ENCODE measurements around the gene ESF1.
"Not testable (repeated sequence)": the region's sequence is repeated elsewhere in the genome, so short reads cannot be mapped to it uniquely, and the experiment has no call there.

Gene ESF1

DNA sequence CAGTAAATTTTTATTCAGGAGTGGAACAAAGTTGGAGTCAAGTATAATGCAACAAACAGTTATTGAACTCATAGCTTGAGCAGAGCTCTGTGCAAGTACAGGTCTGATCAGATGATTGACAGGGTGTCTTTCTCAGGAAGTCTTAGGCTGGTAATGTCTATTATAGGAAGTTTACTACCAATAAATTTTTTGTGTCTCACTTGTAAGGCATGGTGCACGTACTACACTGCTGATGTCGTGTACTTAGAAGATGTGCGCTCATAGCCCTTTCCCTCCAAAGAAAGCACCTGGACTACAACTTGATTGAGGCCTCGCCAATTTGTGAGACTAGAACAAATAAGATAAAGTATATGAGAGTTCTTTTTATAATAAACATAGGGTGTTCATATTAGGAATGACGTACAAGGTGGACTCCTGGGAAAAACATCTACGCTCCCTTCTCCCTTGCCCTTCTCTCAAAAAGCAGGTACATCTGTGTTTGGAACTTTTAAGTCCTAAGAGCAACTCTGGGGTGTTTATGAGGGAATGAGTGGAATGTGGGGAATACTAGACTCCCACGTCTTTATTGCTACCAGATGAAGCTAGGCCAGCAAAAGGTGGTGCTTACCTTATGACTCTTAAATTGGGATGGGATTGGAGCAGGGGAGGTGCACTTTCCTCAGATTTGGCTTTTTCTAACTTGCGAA lies 1.6 kb upstream of the ESF1 start:
- no peak for DNase-seq (ENCODE audit: low read depth)

DNA sequence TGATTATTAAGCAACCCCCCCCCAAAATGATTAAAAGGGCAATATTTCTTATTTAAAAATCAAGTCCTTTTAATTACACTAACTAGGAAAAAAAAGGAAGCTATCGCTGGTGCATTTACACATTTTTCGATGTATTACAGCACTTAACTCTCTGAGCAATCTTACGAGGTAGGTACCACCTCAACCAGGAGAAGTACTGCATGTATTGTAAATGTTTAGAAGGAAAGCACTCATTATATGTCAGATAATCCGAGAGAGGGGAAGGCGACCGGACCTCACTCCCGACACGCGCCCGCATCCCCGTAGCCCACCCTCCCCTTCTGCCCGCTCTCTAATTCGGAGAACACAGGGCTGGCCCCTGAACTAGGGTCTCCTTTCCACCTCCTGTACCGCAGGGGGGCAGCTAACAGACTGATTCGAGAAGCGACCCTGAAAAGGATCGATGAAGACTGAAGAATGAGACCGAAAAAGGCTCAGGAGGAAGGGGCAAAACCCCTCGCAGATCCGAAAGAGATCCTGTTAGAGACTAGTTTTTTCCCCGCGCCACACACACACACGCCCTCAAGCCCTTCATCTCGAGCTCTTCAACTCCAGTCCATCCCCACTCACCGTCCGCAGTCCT lies 337 bp downstream of the ESF1 start:
- DNase-seq (ENCODE audit: low read depth) = no peak

DNA sequence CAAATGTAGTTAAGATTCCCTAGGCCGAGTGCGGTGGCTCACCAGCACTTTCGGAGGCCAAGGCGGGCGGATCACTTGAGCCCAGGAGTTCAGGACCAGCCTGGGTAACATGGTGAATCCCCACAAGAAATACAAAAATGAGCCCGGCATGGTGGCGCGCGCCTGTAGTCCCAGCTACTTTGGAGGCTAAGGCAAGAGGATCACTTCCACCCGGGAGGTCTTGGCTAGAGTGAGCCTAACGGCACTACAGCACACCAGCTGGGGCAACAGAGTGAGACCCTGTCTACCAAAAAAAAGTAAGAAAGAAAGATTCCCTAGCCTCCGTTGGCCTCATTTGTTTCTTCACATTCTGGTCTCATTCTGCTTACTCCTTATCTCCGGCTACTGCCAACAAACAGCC lies 1.2 kb downstream of the ESF1 start:
- no peak for DNase-seq (ENCODE audit: low read depth)

DNA sequence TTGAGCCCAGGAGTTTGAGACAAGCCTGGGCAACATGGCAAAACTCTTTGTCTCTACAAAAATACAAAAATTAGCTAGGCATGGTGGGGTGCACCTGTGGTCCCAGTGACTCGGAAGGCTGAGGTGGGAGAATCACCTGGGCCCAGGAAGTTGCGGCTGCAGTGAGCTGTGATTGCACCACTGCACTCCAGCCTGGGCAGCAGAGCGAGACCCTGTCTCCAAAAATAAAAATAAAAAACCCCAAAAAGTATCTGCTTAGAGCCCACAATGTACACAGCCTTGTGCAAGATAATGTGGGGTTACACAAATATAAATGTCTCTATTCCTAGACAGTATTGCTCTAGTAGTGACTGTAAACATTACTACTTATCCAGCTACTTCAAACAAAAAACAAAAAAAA lies 5.9 kb downstream of the ESF1 start:
- DNase-seq (ENCODE audit: low read depth) = no peak

DNA sequence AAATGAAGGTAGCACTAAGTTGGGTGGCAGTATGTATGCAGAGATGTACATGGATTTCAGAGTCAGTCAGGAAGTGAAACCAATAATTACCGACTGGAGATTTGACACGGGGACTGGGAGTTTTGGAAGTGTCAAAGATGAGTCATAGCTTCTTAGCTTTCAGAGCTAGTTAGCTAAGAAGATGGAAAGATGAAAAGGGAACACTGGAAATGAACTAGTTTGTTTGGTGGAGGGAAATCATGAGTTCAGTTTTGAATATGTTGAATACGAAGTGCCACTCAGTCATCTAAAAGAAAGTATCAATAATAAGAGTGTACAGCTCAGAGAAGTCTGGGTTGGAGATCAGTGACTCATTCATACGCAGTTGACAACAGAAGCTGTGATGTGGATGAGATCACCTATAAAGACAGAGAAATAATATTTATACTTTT lies 7.5 kb downstream of the ESF1 start:
- DNase-seq (ENCODE audit: low read depth) = no peak

DNA sequence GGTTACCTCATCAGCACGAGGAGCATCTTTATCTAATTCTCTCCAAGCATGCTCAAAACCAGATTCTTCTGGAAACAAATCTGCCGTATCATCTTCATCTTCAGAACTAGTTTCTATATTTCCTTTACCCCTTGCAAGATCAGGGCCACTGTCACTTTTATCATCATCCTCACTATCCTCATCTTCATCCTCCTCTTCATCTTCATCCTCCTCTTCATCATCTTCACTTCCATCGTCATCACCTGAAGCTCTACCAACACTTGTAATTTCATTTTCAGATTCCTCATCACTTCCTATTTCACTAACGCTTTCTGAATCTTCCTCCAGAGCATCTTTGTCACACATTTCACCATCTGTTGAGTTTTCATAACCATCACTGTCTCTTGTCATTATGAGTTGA lies 8.9 kb downstream of the ESF1 start:
- no peak for DNase-seq (ENCODE audit: low read depth)

DNA sequence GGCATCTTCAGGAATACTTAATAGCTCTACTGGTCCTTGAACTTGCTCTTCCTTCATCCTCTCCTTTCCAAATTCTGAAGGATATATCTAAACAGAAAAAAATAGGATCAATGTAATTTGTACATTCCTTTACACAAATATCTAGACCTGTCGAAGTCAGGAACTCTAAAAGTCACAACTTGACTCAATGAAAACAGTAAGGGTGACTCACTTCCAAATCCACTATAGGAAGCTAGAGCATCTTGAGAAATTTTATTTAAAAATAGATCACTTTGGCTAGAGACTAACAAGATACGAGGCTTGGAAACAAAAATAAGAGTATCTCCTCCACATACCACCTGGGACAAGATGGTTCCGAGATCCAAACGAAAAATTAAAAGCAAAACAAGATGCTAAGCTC lies 12.2 kb downstream of the ESF1 start:
- DNase-seq (ENCODE audit: low read depth) = no peak

DNA sequence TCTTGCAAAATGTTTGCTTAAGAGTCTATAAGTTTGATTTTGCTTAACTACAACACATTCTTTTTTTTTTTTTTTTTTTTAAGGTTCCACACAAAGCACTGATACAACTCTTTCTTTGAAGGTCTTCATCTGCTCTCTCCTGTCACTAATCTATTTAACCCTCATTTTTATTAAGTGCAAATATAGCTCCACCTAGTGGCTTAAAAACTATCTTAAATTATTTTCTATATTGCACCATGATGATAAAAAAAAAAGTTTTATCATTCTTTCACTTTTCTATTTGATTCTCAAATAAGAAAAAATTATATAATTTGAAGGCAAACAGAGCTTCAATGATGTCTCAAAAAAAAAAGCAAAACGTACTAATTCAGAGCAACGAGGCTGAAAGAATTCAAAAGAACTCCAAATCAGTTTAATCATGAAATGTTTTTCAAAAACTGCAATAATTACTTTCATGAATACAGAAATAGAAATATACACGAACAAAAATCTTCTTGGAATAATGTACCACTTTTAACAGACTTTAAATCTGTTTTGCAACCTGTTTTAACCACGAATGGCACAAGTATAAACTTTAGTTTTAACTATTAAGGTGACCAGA lies 12.8 kb downstream of the ESF1 start:
- no peak for DNase-seq (ENCODE audit: low read depth)

DNA sequence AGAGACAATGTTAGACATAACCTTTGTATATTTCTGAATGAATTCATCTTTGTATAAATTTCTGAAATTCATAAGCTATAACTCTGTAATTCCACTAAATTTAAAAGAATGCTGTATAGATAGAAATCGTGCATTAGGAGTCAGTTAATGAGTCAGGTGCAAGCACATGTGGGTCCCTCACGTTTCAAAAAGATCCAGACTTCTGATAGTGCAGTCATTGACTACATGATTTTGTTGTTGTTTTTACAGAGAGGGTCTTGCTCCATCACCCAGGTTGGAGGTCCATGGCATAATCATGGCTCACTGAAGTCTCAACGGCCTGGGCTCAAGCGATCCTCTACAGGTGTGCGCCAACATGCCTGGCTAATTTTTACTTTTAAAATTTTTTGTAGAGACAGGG lies 14.6 kb downstream of the ESF1 start:
- no peak for DNase-seq (ENCODE audit: low read depth)

DNA sequence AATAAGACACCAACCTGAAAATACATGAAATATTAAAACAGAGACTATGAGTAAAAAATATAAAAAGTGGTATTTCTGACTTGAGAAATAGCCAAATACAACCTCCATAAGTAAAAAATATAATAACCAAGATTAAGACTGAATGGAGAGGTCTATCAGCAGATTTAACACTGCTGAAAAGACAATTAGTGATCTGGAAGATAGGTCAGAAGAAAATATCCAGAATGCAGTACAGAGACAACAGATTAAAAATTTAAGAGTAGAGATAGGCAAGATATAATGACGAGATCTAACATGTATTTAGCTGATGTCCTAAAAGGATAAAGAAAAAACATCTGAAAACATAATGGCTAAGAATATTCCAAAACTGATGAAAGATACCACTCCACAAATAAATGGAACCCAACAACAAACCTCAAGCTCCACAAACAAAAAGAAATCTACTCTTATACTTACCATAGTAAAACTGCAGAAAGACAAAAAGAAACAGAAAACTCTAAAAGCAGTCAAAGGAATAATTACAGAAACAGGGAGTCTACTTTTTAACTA lies 18.8 kb downstream of the ESF1 start:
- DNase-seq (ENCODE audit: low read depth) = no peak

DNA sequence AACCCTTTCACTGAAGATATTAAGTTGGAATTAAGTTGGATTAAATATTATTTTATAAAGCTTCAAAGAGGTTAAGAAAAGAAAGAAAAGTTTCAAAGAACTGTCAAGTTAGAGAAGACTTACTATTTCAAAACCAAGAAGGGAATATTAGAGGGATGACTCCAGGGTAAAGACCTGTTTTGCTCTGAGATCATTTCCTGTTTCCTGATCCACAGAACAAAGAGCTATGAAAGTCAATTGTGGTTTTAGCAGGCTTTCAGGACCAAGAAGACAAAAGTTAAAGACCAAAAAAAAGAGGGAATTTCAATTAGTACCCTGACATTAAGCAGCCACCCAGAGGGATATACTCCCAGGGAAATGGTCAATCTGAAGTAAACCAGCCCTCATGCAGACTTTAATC lies 19.4 kb downstream of the ESF1 start:
- no peak for DNase-seq (ENCODE audit: low read depth)

DNA sequence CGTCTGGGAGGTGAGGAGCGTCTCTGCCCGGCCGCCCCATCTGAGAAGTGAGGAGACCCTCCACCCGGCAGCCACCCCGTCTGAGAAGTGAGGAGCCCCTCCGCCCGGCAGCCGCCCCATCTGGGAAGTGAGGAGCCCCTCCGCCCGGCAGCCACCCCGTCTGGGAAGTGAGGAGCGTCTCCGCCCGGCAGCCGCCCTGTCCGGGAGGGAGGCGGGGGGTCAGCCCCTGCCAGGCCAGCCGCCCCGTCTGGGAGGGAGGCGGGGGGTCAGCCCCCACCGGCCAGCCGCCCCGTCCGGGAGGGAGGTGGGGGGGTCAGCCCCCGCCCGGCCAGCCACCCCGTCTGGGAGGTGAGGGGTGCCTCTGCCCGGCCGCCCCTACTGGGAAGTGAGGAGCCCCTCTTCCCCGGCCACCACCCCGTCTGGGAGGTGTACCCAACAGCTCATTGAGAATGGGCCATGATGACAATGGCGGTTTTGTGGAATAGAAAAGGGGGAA lies 24.2 kb downstream of the ESF1 start:
- DNase-seq (ENCODE audit: low read depth) = not testable (repeated sequence)

DNA sequence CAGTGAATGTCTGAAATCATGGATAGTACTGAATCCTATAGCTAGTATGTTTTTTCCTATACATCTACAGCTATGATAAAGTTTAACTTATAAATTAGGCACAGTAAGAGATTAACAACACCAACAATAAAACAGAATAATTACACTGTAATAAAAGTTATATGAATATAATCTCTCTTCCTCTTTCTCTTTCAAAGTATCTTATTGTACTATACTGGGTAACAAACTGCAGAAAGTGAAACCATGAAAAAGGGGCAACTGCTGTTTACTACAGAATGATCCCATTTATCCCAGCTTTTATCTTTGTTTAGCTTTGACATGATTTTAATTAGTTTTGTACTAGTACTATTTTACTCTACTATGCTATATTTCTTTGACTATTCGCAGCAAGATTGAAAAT lies 25.8 kb downstream of the ESF1 start:
- DNase-seq (ENCODE audit: low read depth) = no peak

DNA sequence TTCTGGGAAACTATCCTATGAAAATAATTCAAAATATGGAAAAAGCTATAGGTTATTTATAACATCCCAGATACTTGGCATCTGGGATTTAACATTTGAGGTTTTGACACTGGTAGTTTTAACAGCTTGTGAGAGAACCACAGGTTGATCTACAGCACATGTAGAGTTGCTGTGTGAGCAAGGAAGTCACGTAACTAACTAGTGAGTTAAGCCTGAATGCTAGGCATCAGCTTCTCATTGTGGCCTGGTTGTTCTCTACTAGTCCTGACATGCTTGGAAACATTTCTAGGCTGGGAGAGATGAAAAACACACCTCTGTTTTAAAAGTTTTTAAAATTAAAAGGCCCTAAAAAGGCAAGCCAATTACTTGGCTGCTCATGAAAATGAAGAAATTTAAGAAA lies 28.2 kb downstream of the ESF1 start:
- DNase-seq (ENCODE audit: low read depth) = no peak

DNA sequence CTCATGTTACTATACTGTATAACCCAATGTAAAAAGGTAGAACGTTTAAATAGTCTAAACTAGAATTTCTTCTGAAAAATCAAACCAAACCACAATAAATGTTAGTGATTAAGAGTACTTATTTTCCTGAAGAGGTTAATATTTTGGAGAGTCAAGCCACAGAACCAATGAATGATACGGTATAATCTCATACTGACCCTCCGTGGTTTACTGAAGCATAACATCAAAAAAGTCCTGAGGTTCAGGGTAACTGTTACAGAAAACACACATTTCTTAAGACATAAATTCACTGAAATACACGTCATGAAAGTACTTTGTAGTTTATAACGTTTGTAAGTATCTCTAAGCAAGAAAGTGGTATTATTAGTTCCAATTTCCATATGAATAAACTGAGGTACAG lies 28.9 kb downstream of the ESF1 start:
- no peak for DNase-seq (ENCODE audit: low read depth)

DNA sequence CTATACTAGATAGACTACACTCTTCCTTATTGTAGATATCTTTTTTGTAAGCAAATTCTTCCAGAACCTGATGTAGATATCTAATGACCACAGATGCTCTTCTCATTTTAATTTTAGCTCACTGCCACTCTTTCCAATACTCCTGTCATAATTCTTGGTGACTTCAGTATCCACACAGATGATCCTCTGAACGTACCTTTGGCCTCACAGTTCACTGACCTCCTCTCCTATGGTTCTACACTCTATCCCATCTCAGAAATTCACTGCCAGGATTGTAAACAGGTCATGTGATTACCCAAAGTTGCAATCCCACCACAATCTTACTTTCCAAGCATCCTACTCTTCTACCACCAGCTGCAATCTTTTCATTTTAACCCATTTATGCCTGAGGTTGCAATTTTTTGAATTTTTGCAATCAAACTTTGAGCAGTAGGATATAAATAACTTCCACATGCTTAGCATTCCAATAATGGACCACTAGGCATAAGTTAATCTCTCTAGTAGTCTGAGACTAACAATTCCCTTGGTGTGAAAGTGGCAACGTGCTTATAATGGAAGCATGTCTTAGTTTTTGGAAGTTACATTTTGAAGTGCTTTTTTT lies 31.2 kb downstream of the ESF1 start:
- no peak for DNase-seq (ENCODE audit: low read depth)

DNA sequence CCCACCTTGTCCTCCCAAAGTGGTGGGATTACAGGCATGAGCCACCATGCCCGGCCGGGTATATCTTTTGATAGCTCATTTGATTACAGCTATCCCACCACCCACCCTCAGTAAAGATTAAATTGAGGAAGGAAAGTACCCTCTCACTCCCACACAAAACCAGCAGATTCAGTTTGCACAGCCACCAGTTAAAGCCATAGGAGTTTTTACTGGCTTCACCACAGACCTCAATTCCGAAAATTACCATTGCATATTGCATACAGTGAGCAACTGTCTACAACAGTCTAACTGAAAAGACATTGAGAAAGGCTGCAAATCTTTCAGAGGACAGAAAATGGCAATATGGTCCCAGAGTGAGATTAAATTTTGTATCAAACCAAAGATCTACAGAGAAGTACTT lies 34.9 kb downstream of the ESF1 start:
- DNase-seq (ENCODE audit: low read depth) = no peak

DNA sequence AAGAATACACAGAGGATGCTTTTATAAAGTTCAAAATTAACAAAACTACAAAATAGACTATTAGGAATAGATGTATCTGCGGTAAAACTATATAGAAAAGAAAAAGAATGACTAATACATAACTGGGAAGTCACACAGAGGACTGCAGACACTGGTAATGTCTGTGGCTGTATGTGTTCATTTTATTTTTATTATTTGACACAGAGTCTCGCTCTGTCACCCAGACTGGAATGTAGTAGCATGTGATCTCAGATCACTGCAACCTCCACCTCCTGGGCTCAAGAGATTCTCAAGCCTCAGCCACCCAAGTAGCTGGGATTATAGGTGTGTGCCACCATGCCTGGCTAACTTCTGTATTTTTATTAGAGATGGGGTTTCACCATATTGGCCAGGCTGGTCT lies 38.9 kb downstream of the ESF1 start:
- no peak for DNase-seq (ENCODE audit: low read depth)

DNA sequence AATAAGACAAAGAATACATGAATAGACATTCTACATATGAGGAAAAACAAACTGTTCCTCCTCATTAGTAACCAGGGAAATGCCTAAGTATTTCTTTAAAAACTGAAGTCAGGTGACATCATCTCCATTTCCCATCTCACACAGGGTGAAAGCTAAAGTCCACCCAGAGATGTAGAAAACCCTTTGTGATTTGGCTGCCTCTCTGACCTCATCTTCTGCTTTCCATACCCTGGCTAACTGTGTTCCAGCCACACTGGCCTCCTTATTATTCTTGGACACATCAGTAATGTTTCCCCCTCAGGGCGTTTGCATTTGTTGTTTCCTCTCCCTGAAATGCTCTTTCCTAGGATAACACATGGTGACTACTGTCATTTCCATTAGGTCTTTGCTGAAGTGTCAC lies 40.4 kb downstream of the ESF1 start:
- no peak for DNase-seq (ENCODE audit: low read depth)

DNA sequence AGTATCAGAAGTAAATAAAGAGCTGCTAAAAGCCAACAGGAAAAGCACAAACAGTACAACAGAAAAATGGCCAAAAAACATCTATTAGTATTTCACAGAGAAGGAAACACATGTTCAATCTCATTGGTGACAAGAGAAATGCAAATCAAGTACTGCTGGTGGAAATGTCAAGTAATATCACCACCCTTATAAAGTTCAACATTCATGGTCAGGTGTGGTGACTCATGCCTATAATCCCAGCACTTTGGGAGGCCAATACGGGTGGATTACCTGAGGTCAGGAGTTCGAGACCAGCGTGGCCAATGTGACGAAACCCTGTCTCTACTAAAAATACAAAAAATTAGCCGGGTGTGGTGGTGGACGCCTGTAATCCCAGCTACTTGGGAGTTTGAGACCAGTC lies 42.8 kb downstream of the ESF1 start:
- DNase-seq (ENCODE audit: low read depth) = no peak

DNA sequence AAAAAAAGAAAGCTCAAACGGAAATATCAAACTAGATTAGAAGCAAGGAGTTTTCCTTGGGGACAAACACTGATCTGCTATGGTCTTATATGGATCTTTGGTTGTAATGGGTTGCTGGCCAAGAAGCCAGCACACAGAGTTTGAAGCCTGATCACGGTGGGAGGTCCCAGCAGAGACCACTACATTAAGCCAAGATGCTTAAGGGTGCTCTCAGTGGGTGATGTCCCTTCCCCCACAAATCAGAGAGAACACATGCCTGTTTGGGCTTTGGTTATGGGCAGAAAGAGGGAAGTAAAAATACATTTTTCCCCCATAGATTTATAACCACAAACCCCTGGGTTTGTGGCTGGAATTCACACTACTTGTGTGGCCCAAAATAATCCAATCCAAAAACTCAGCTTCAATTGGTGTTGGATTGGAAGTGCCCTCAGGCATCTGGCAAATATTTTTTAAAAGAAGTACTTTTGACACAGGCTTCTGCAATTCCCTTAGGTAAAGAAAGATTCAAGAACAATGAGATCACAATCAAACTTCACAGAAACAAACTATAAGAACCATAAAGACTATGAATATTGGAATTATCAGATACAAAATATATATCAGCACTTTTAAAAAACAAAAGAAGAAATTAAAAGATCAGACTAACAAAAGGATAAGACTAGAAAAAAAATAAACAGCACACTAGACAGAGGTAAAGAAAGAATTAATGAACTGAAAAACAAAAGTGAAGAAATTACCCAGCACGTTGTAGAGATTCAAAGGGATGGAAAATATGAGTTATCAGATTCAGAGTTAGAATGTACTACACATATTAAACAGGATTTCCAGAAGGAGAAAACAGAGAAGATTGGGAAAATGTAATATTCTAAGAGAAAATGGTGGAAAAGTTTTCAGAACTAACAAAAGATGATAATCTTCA lies 44.7 kb downstream of the ESF1 start:
- DNase-seq (ENCODE audit: low read depth) = no peak

DNA sequence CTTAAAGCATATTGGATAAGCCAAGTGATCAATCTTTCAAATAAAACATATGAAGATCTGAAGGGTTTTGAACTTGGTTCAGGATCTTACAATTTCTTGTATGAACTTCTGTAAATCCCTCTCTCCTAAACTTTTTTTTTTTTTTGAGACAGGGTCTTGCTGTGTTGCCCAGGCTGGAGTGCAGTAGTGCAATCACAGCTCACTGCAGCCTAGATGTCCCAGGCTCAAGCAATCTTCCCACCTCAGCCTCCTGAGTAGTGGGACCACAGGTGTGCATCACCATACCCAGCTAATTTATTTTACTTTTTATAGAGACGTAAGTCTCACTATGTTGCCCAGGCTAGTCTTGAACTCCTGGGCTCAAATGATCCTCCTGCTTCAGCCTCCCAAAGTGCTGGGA lies 46.5 kb downstream of the ESF1 start:
- not testable (repeated sequence) for DNase-seq (ENCODE audit: low read depth)
